Caco-2 (cell line): Measurements from ENCODE around the gene LMBR1. TPM values are rescaled to one million over a fixed set of nuclear protein-coding genes. Genes with fewer than 3 reads are reported as not detected.

ENCODE experiments used
- BruUV-seq: library from RNA; stranded (reverse); fragments of 400-500 nt; replicated peaks from 2 replicates; lab custom pipeline; 2021; lab: Mats Ljungman, UMichigan
- CTCF ChIA-PET: fragments of 300-600 bp; sonication (Branson Sonifier 250); formaldehyde crosslinking; loops from one replicate; lab custom pipeline; 2022; ENCODE audit warnings: antibody characterized with exemption; lab: Charles Lee
- POLR2A ChIA-PET: fragments of 300-600 bp; sonication (Branson Sonifier 250); formaldehyde crosslinking; loops from one replicate; lab custom pipeline; 2022; ENCODE audit warnings: antibody characterized with exemption; lab: Charles Lee
- DNase-seq, 2 experiments: peaks; one replicate each; pipeline versions ENCODE4 v3.0.0 to v3.0.0-alpha.2; 2020 to 2022
- H3K27me3 ChIP-seq: replicated peaks from 2 replicates; pipeline ENCODE4 v1.6.0; 2011; ENCODE audit warnings: low read length; ENCODE audit not compliant: control insufficient read depth, insufficient read depth
- H3K36me3 ChIP-seq: 2 replicates; pipeline ENCODE4 v1.5.1; 2011; ENCODE audit warnings: low read length; ENCODE audit not compliant: control insufficient read depth, insufficient read depth
- H3K4me1 ChIP-seq: fragments of 250-450 bp; sonication (Bioruptor Pico); 2 replicates; pipeline ENCODE4 v1.5.1; 2020; ENCODE audit warnings: mild to moderate bottlenecking
- H3K4me3 ChIP-seq: 2 replicates; pipeline ENCODE4 v1.5.1; 2011; ENCODE audit warnings: low read depth, mild to moderate bottlenecking, control low read depth, low read length
- H3K9me3 ChIP-seq: fragments of 250-450 bp; sonication (Bioruptor Pico); 2 replicates; pipeline ENCODE4 v1.5.1; 2020; ENCODE audit warnings: mild to moderate bottlenecking, moderate library complexity
- H3K27ac Mint-ChIP-seq: one replicate; pipeline ENCODE4 v1.8.0; 2022; ENCODE audit warnings: mixed read lengths; ENCODE audit not compliant: unreplicated experiment
- H3K27me3 Mint-ChIP-seq: one replicate; pipeline ENCODE4 v1.8.0; 2022; ENCODE audit warnings: mixed read lengths; ENCODE audit not compliant: insufficient read depth, unreplicated experiment
- H3K36me3 Mint-ChIP-seq: one replicate; pipeline ENCODE4 v1.8.0; 2022; ENCODE audit warnings: mild to moderate bottlenecking, mixed read lengths; ENCODE audit not compliant: insufficient read depth, unreplicated experiment
- H3K4me1 Mint-ChIP-seq: one replicate; pipeline ENCODE4 v1.8.0; 2022; ENCODE audit warnings: low read depth, mixed read lengths; ENCODE audit not compliant: unreplicated experiment
- H3K4me3 Mint-ChIP-seq: one replicate; pipeline ENCODE4 v1.8.0; 2022; ENCODE audit warnings: mild to moderate bottlenecking, moderate library complexity, mixed read lengths; ENCODE audit not compliant: unreplicated experiment
- H3K9me3 Mint-ChIP-seq: one replicate; pipeline ENCODE4 v1.8.0; 2022; ENCODE audit warnings: mixed read lengths; ENCODE audit not compliant: unreplicated experiment
- CTCF ChIP-seq, 2 experiments: fragments of 200-600 bp in 1 of 2; IDR thresholded peaks; 1 replicate in 1 of 2; 2 replicates in 1 of 2; pipeline versions ENCODE4 v1.5.1 to v1.8.0; 2011 to 2022; ENCODE audit warnings: antibody characterized with exemption in 1 of 2, control low read depth in 1 of 2, inconsistent platforms in 1 of 2, low read depth in 1 of 2, low read length in 1 of 2, mild to moderate bottlenecking in 1 of 2, moderate library complexity in 1 of 2; ENCODE audit not compliant: insufficient read depth in 1 of 2, severe bottlenecking in 1 of 2, unreplicated experiment in 1 of 2
- intact Hi-C: fragments of 100-400 bp; cut with micrococcal nuclease; formaldehyde crosslinking; loops from one replicate; pipeline ENCODE4 v1.10.0; 2022; ENCODE audit not compliant: unreplicated experiment
- total RNA-seq: library from RNA; stranded (reverse); gene quantifications from 2 replicates; pipeline ENCODE4 v1.2.3, GENCODE V29; 2022

The LMBR1 gene
- total RNA-seq, 1 experiment from 2014 or later: 77.9 TPM

GRCh38 chr7:156751319-156751718, 141.7 kb downstream of the LMBR1 start:
- peaks cover 10% of the 10 kb centered on the region for H3K9me3 Mint-ChIP-seq
- H3K4me3 Mint-ChIP-seq: no peak overlapping the region
- ChIA-PET CTCF (interaction anchor here (1.2 to 1.5 kb wide), 2 partner anchors 13 to 101 kb away, joined by 4 read pairs; no protein-coding TSS in a partner anchor), POLR2A (no interaction called here)
- DNase-seq: no peak
- TF ChIP-seq CTCF (IDR thresholded peaks at IDR 0.05; ENCODE audit: insufficient read depth in 1 of 2, low read depth in 1 of 2, low read length in 1 of 2, severe bottlenecking in 1 of 2, unreplicated experiment in 1 of 2): no peak
- H3K27ac Mint-ChIP-seq: no peak overlapping the region
- BruUV-seq: no TSS peak
- no peaks in the 10 kb centered on the region for H3K36me3 ChIP-seq
- H3K9me3 ChIP-seq: no peaks in the 10 kb centered on the region
- H3K4me3 ChIP-seq: no peak overlapping the region
- intact Hi-C loops: no loop called here
- no peaks in the 10 kb centered on the region for H3K36me3 Mint-ChIP-seq
- H3K4me1 ChIP-seq: peaks cover 46% of the 10 kb centered on the region
- H3K27me3 Mint-ChIP-seq: no peaks in the 10 kb centered on the region
- no peaks in the 10 kb centered on the region for H3K4me1 Mint-ChIP-seq
- no peaks in the 10 kb centered on the region for H3K27me3 ChIP-seq

GRCh38 chr7:156747718-156748117, 145.3 kb downstream of the LMBR1 start:
- no peak overlapping the region for H3K27ac Mint-ChIP-seq
- H3K4me3 Mint-ChIP-seq: no peak overlapping the region
- H3K27me3 Mint-ChIP-seq: no peaks in the 10 kb centered on the region
- H3K27me3 ChIP-seq: no peaks in the 10 kb centered on the region
- DNase-seq: peak in 1 of 2 experiments; percentile 35
- H3K9me3 ChIP-seq: no peaks in the 10 kb centered on the region
- BruUV-seq: no TSS peak
- intact Hi-C loops: loop anchor here (1.0 kb wide), 1 partner anchor 81 kb away; no protein-coding TSS in a partner anchor
- peaks cover 12% of the 10 kb centered on the region for H3K4me1 Mint-ChIP-seq
- H3K36me3 ChIP-seq: no peaks in the 10 kb centered on the region
- no peak for TF ChIP-seq CTCF (IDR thresholded peaks at IDR 0.05; ENCODE audit: insufficient read depth in 1 of 2, low read depth in 1 of 2, low read length in 1 of 2, severe bottlenecking in 1 of 2, unreplicated experiment in 1 of 2)
- peaks cover 45% of the 10 kb centered on the region for H3K4me1 ChIP-seq
- CTCF ChIA-PET: no interaction called here
- H3K36me3 Mint-ChIP-seq: no peaks in the 10 kb centered on the region
- peaks cover 22% of the 10 kb centered on the region for H3K9me3 Mint-ChIP-seq
- POLR2A ChIA-PET: no interaction called here
- H3K4me3 ChIP-seq: no peak overlapping the region

GRCh38 chr7:156746891-156747290, 146.1 kb downstream of the LMBR1 start:
- H3K4me1 ChIP-seq: peaks cover 37% of the 10 kb centered on the region
- peaks cover 22% of the 10 kb centered on the region for H3K9me3 Mint-ChIP-seq

More at GRCh38 chr7:156746891-156747290, 146.1 kb downstream of the LMBR1 start:
- TF ChIP-seq CTCF (IDR thresholded peaks at IDR 0.05; ENCODE audit: insufficient read depth in 1 of 2, low read depth in 1 of 2, low read length in 1 of 2, severe bottlenecking in 1 of 2, unreplicated experiment in 1 of 2): no peak
- no peaks in the 10 kb centered on the region for H3K27me3 ChIP-seq
- BruUV-seq: no TSS peak
- no peaks in the 10 kb centered on the region for H3K9me3 ChIP-seq
- Mint-ChIP-seq H3K36me3 (no peaks in the 10 kb centered on the region), H3K4me3 (no peak overlapping the region), H3K27ac (no peak overlapping the region), H3K27me3 (no peaks in the 10 kb centered on the region), H3K4me1 (peaks cover 12% of the 10 kb centered on the region)
- ChIA-PET POLR2A (no interaction called here), CTCF (no interaction called here)
- H3K4me3 ChIP-seq: no peak overlapping the region
- DNase-seq: no peak
- H3K36me3 ChIP-seq: no peaks in the 10 kb centered on the region
- intact Hi-C loops: loop anchor here (1.0 kb wide), 1 partner anchor 81 kb away; no protein-coding TSS in a partner anchor
